Karpas-422 (cell line): ENCODE measurements around the gene IFIH1. TPM values are rescaled to one million over a fixed set of nuclear protein-coding genes. Genes with fewer than 3 reads are reported as not detected.

ENCODE experiments used
- DNase-seq: peaks from one replicate; pipeline ENCODE4 v3.0.0-alpha.2; 2015
- H2AFZ ChIP-seq: fragments of 200-600 bp; sonication (generic); 2 replicates; pipeline ENCODE4 v1.6.1; 2014; ENCODE audit warnings: antibody characterized with exemption, low read length, mixed read lengths
- H3K27ac ChIP-seq: fragments of 200-600 bp; sonication (generic); 2 replicates; pipeline ENCODE4 v1.5.1; 2014; ENCODE audit warnings: mild to moderate bottlenecking, low read length, moderate library complexity
- H3K27me3 ChIP-seq: fragments of 200-600 bp; sonication (generic); 2 replicates; pipeline ENCODE4 v1.6.1; 2014; ENCODE audit warnings: low read length, mixed read lengths
- H3K36me3 ChIP-seq: fragments of 200-600 bp; sonication (generic); 2 replicates; pipeline ENCODE4 v1.6.1; 2014; ENCODE audit warnings: low read length, mixed read lengths; ENCODE audit not compliant: insufficient read depth
- H3K4me1 ChIP-seq: fragments of 200-600 bp; sonication (generic); 2 replicates; pipeline ENCODE4 v1.6.1; 2014; ENCODE audit warnings: mild to moderate bottlenecking, low read length, mixed read lengths
- H3K4me2 ChIP-seq: fragments of 200-600 bp; sonication (generic); 2 replicates; pipeline ENCODE4 v1.6.1; 2014; ENCODE audit warnings: low read length, low read depth, mild to moderate bottlenecking; ENCODE audit not compliant: poor library complexity, severe bottlenecking
- H3K4me3 ChIP-seq: fragments of 200-600 bp; sonication (generic); 2 replicates; pipeline ENCODE4 v1.5.1; 2014; ENCODE audit warnings: mild to moderate bottlenecking, antibody characterized with exemption, low read length, mixed read lengths
- H3K79me2 ChIP-seq: fragments of 200-600 bp; sonication (generic); 2 replicates; pipeline ENCODE4 v1.6.1; 2014; ENCODE audit warnings: mild to moderate bottlenecking, low read length, mixed read lengths
- H3K9ac ChIP-seq: fragments of 200-600 bp; sonication (generic); 2 replicates; pipeline ENCODE4 v1.6.0; 2014; ENCODE audit warnings: low read length
- H3K9me2 ChIP-seq: fragments of 200-600 bp; sonication (generic), shearing (Covaris generic); replicated peaks from 2 replicates; pipeline ENCODE4 v1.6.0; 2014; ENCODE audit warnings: mild to moderate bottlenecking, low read length, moderate library complexity; ENCODE audit not compliant: insufficient read depth
- H3K9me3 ChIP-seq: fragments of 300-700, 200-600 bp; sonication (generic); 2 replicates; pipeline ENCODE4 v1.6.1; 2014; ENCODE audit warnings: low read length, mixed read lengths
- H4K20me1 ChIP-seq: fragments of 200-600 bp; sonication (generic); 2 replicates; pipeline ENCODE4 v1.6.1; 2014; ENCODE audit warnings: mild to moderate bottlenecking, antibody characterized with exemption, low read length, low read depth; ENCODE audit not compliant: insufficient read depth
- total RNA-seq: library from RNA; depleted of rRNA; stranded (reverse); fragments of >200 nt; shearing (Covaris generic); gene quantifications from 2 replicates; pipeline ENCODE4 v1.2.3, GENCODE V29; 2014; ENCODE audit warnings: low replicate concordance

Gene IFIH1
- total RNA-seq, 1 experiment from 2014 or later: 0.26 TPM

GRCh38 chr2:162244541-162245031, 73.9 kb downstream of the IFIH1 start:
- no peaks in the 10 kb centered on the region for H3K27me3 ChIP-seq
- no peak overlapping the region for H3K4me3 ChIP-seq
- H3K36me3 ChIP-seq: no peaks in the 10 kb centered on the region
- H3K4me1 ChIP-seq: no peaks in the 10 kb centered on the region
- H3K9me2 ChIP-seq: no peaks in the 10 kb centered on the region
- no peaks in the 10 kb centered on the region for H3K9me3 ChIP-seq
- H3K27ac ChIP-seq: no peak overlapping the region
- no peak overlapping the region for H2AFZ ChIP-seq
- no peak overlapping the region for H3K9ac ChIP-seq
- no peaks in the 10 kb centered on the region for H4K20me1 ChIP-seq
- no peak overlapping the region for H3K4me2 ChIP-seq
- no peaks in the 10 kb centered on the region for H3K79me2 ChIP-seq
- no peak for DNase-seq

GRCh38 chr2:162243715-162244114, 74.8 kb downstream of the IFIH1 start:
- H3K4me1 ChIP-seq: no peaks in the 10 kb centered on the region
- H3K4me3 ChIP-seq: no peak overlapping the region
- no peaks in the 10 kb centered on the region for H3K9me3 ChIP-seq
- H3K9me2 ChIP-seq: no peaks in the 10 kb centered on the region
- no peaks in the 10 kb centered on the region for H3K27me3 ChIP-seq
- DNase-seq: no peak
- no peak overlapping the region for H3K27ac ChIP-seq
- no peak overlapping the region for H2AFZ ChIP-seq
- H4K20me1 ChIP-seq: no peaks in the 10 kb centered on the region
- H3K36me3 ChIP-seq: no peaks in the 10 kb centered on the region
- no peak overlapping the region for H3K4me2 ChIP-seq
- H3K9ac ChIP-seq: no peak overlapping the region
- H3K79me2 ChIP-seq: no peaks in the 10 kb centered on the region

- H3K79me2 ChIP-seq: no peaks in the 10 kb centered on the region
- no peak within 1 kb of the TSS for H3K9ac ChIP-seq
- no peak within 1 kb of the TSS for H3K4me2 ChIP-seq
- H3K4me1 ChIP-seq: no peaks in the 10 kb centered on the region
- H3K9me2 ChIP-seq: no peaks in the 10 kb centered on the region
- DNase-seq: no peak
- no peak within 1 kb of the TSS for H3K4me3 ChIP-seq
- H3K27ac ChIP-seq: no peak within 1 kb of the TSS
- no peaks in the 10 kb centered on the region for H3K36me3 ChIP-seq
- no peaks in the 10 kb centered on the region for H3K9me3 ChIP-seq
- no peak within 1 kb of the TSS for H2AFZ ChIP-seq
- H4K20me1 ChIP-seq: no peaks in the 10 kb centered on the region
- no peaks in the 10 kb centered on the region for H3K27me3 ChIP-seq
Measured at GRCh38 chr2:162243294-162243693, 75.2 kb downstream of the IFIH1 start, which contains the start of gene FAP. Gene FAP, minus strand, starts transcription at chr2:162243445. Its CDS starts 118 bp downstream, at chr2:162243327.

GRCh38 chr2:162242586-162243280, 75.8 kb downstream of the IFIH1 start:
- H3K9me2 ChIP-seq: no peaks in the 10 kb centered on the region
- H4K20me1 ChIP-seq: no peaks in the 10 kb centered on the region
- no peak overlapping the region for H2AFZ ChIP-seq
- H3K79me2 ChIP-seq: no peaks in the 10 kb centered on the region
- no peaks in the 10 kb centered on the region for H3K4me1 ChIP-seq
- H3K27ac ChIP-seq: no peak overlapping the region
- no peaks in the 10 kb centered on the region for H3K9me3 ChIP-seq
- H3K36me3 ChIP-seq: no peaks in the 10 kb centered on the region
- no peak for DNase-seq
- no peak overlapping the region for H3K9ac ChIP-seq
- no peak overlapping the region for H3K4me3 ChIP-seq
- H3K4me2 ChIP-seq: no peak overlapping the region
- H3K27me3 ChIP-seq: no peaks in the 10 kb centered on the region

GRCh38 chr2:162241571-162241970, 76.9 kb downstream of the IFIH1 start:
- Histone ChIP-seq H4K20me1 (no peaks in the 10 kb centered on the region), H3K9ac (no peak overlapping the region), H3K27me3 (no peaks in the 10 kb centered on the region), H3K9me3 (no peaks in the 10 kb centered on the region), H3K4me3 (no peak overlapping the region), H3K79me2 (no peaks in the 10 kb centered on the region), H3K4me1 (no peaks in the 10 kb centered on the region), H3K27ac (no peak overlapping the region), H3K4me2 (no peak overlapping the region), H3K36me3 (no peaks in the 10 kb centered on the region), H2AFZ (no peak overlapping the region), H3K9me2 (no peaks in the 10 kb centered on the region)
- DNase-seq: no peak

- Histone ChIP-seq H3K9ac (no peak overlapping the region), H2AFZ (no peak overlapping the region), H4K20me1 (no peaks in the 10 kb centered on the region), H3K4me2 (no peak overlapping the region), H3K27me3 (no peaks in the 10 kb centered on the region), H3K79me2 (no peaks in the 10 kb centered on the region), H3K27ac (no peak overlapping the region), H3K4me3 (no peak overlapping the region), H3K9me3 (no peaks in the 10 kb centered on the region), H3K36me3 (no peaks in the 10 kb centered on the region), H3K9me2 (no peaks in the 10 kb centered on the region), H3K4me1 (no peaks in the 10 kb centered on the region)
- no peak for DNase-seq
Measured at GRCh38 chr2:162234620-162235462, 83.6 kb downstream of the IFIH1 start.

GRCh38 chr2:162233197-162233596, 85.3 kb downstream of the IFIH1 start:
- no peaks in the 10 kb centered on the region for H3K9me3 ChIP-seq
- no peak overlapping the region for H3K9ac ChIP-seq
- no peaks in the 10 kb centered on the region for H3K36me3 ChIP-seq
- no peak overlapping the region for H3K4me3 ChIP-seq
- no peak for DNase-seq
- H4K20me1 ChIP-seq: no peaks in the 10 kb centered on the region
- no peaks in the 10 kb centered on the region for H3K4me1 ChIP-seq
- H3K79me2 ChIP-seq: no peaks in the 10 kb centered on the region
- no peaks in the 10 kb centered on the region for H3K9me2 ChIP-seq
- no peaks in the 10 kb centered on the region; the same call in 1 of the 2 replicates for H3K27me3 ChIP-seq
- H3K27ac ChIP-seq: no peak overlapping the region
- H3K4me2 ChIP-seq: no peak overlapping the region
- no peak overlapping the region for H2AFZ ChIP-seq

- H3K9me3 ChIP-seq: no peaks in the 10 kb centered on the region
- H3K9ac ChIP-seq: no peak overlapping the region
- DNase-seq: no peak
- no peaks in the 10 kb centered on the region for H3K4me1 ChIP-seq
- H3K27me3 ChIP-seq: no peaks in the 10 kb centered on the region; the same call in 1 of the 2 replicates
- H3K4me3 ChIP-seq: no peak overlapping the region
- no peaks in the 10 kb centered on the region for H4K20me1 ChIP-seq
- H3K36me3 ChIP-seq: no peaks in the 10 kb centered on the region
- no peaks in the 10 kb centered on the region for H3K79me2 ChIP-seq
- no peak overlapping the region for H2AFZ ChIP-seq
- H3K4me2 ChIP-seq: no peak overlapping the region
- no peak overlapping the region for H3K27ac ChIP-seq
- no peaks in the 10 kb centered on the region for H3K9me2 ChIP-seq
Measured at GRCh38 chr2:162232671-162233070, 85.8 kb downstream of the IFIH1 start.
